PC-3 (cell line): ENCODE results near the gene AFF3. TPM values are rescaled to one million over a fixed set of nuclear protein-coding genes. Genes with fewer than 3 reads are reported as not detected.

Experiments
- ATAC-seq: fragments of 200-7000 bp; cut with Tn5 transposase; 2 replicates; pipeline ENCODE4 v1.9.1; 2020; ENCODE audit warnings: mild to moderate bottlenecking, moderate library complexity
- BruUV-seq: library from RNA; stranded (reverse); fragments of 400-500 nt; replicated peaks from 2 replicates; lab custom pipeline; 2021; lab: Mats Ljungman, UMichigan
- CTCF ChIA-PET: fragments of 300-600 bp; sonication (Branson Sonifier 250); formaldehyde crosslinking; loops from one replicate; lab custom pipeline; 2022; ENCODE audit warnings: antibody characterized with exemption; lab: Charles Lee
- POLR2A ChIA-PET: fragments of 300-600 bp; sonication (Branson Sonifier 250); formaldehyde crosslinking; loops from one replicate; lab custom pipeline; 2022; ENCODE audit warnings: antibody characterized with exemption; ENCODE audit not compliant: unreplicated experiment; lab: Charles Lee
- DNase-seq: peaks from one replicate; pipeline ENCODE4 v3.0.0-alpha.2; 2015
- H2AFZ ChIP-seq: fragments of 300-600 bp; sonication (generic); 2 replicates; pipeline ENCODE4 v1.6.0; 2016; ENCODE audit warnings: antibody characterized with exemption, low read length
- H3F3A ChIP-seq: fragments of 300-600 bp; sonication (generic); one replicate; pipeline ENCODE4 v1.6.0; 2017; ENCODE audit warnings: antibody characterized with exemption, low read length, control low read depth, mild to moderate bottlenecking; ENCODE audit not compliant: unreplicated experiment
- H3K27ac ChIP-seq: fragments of 300-600 bp; sonication (generic); 2 replicates; pipeline ENCODE4 v1.5.1; 2016; ENCODE audit warnings: mild to moderate bottlenecking, low read length
- H3K27me3 ChIP-seq: fragments of 300-600 bp; sonication (generic); 2 replicates; pipeline ENCODE4 v1.6.1; 2016; ENCODE audit warnings: low read length, mixed read lengths
- H3K36me3 ChIP-seq: fragments of 300-600 bp; sonication (generic); 2 replicates; pipeline ENCODE4 v1.6.1; 2016; ENCODE audit warnings: low read depth, mixed run types, low read length, mixed read lengths
- H3K4me1 ChIP-seq: fragments of 300-600 bp; sonication (generic); 2 replicates; pipeline ENCODE4 v1.5.1; 2016; ENCODE audit warnings: low read length; ENCODE audit not compliant: insufficient read depth
- H3K4me2 ChIP-seq: fragments of 300-600 bp; sonication (generic); 2 replicates; pipeline ENCODE4 v1.6.0; 2016; ENCODE audit warnings: low read length
- H3K4me3 ChIP-seq: fragments of 300-600 bp; sonication (generic); 2 replicates; pipeline ENCODE4 v1.5.1; 2016; ENCODE audit warnings: mild to moderate bottlenecking, low read length, mixed read lengths
- H3K79me2 ChIP-seq: fragments of 300-600 bp; sonication (generic); 2 replicates; pipeline ENCODE4 v1.6.1; 2017; ENCODE audit warnings: low read length, mixed read lengths
- H3K9ac ChIP-seq: fragments of 300-600 bp; sonication (generic); 2 replicates; pipeline ENCODE4 v1.6.0; 2016; ENCODE audit warnings: mild to moderate bottlenecking, low read length
- H3K9me2 ChIP-seq: fragments of 300-600 bp; sonication (generic); replicated peaks from 2 replicates; pipeline ENCODE4 v1.6.1; 2016; ENCODE audit warnings: mixed run types, low read length, mixed read lengths
- H3K9me3 ChIP-seq: fragments of 300-600 bp; sonication (generic); 2 replicates; pipeline ENCODE4 v1.6.1; 2016; ENCODE audit warnings: low read length, mixed read lengths
- H4K20me1 ChIP-seq: fragments of 300-600 bp; sonication (generic); 2 replicates; pipeline ENCODE4 v1.6.1; 2016; ENCODE audit warnings: low read length, mixed read lengths
- CTCF ChIP-seq: fragments of 300-600 bp; sonication (generic); conservative IDR thresholded peaks from 2 replicates; pipeline ENCODE4 v1.5.1; 2017; ENCODE audit warnings: antibody characterized with exemption, low read depth, mild to moderate bottlenecking, low read length
- EZH2 ChIP-seq: fragments of 300-600 bp; sonication (generic); IDR thresholded peaks from one replicate; pipeline ENCODE4 v1.6.1; 2017; ENCODE audit warnings: antibody characterized with exemption, mild to moderate bottlenecking, low read length; ENCODE audit not compliant: unreplicated experiment
- EZH2phosphoT487 ChIP-seq: fragments of 300-600 bp; sonication (generic); IDR thresholded peaks from 2 replicates; pipeline ENCODE4 v1.6.1; 2018; ENCODE audit warnings: mild to moderate bottlenecking, antibody characterized with exemption, low read length, borderline replicate concordance
- intact Hi-C: fragments of 100-400 bp; cut with micrococcal nuclease; formaldehyde crosslinking; loops from 2 replicates; pipeline ENCODE4 v1.9.0; 2023
- total RNA-seq: library from RNA; depleted of rRNA; stranded (reverse); fragments of >200 nt; gene quantifications from 2 replicates; pipeline ENCODE4 v1.2.3, GENCODE V29; 2014

AFF3 gene
- total RNA-seq, 1 experiment from 2014 or later, result 0.04 TPM

- CTCF ChIA-PET, result no interaction called here
- ATAC-seq, result no peak
- H3K9me2 ChIP-seq, result no peaks in the 10 kb centered on the region
- no peak overlapping the region for H2AFZ ChIP-seq
- H3K36me3 ChIP-seq, result no peaks in the 10 kb centered on the region
- DNase-seq, result no peak
- H3K9me3 ChIP-seq, result no peaks in the 10 kb centered on the region
- TF ChIP-seq CTCF (no peak), EZH2 (no peak), EZH2phosphoT487 (no peak)
- POLR2A ChIA-PET, result no interaction called here
- H3K4me1 ChIP-seq, result no peaks in the 10 kb centered on the region
- H3K27ac ChIP-seq, result no peak overlapping the region
- no peaks in the 10 kb centered on the region for H3K27me3 ChIP-seq
- H3F3A ChIP-seq, result no peaks in the 10 kb centered on the region
- H3K9ac ChIP-seq, result no peak overlapping the region
- intact Hi-C loops, result no loop called here
- no TSS peak for BruUV-seq
- no peak overlapping the region for H3K4me2 ChIP-seq
- no peak overlapping the region for H3K4me3 ChIP-seq
- no peaks in the 10 kb centered on the region for H3K79me2 ChIP-seq
- H4K20me1 ChIP-seq, result no peaks in the 10 kb centered on the region
Measured at GRCh38 chr2:100143286-100143685, 896 bp upstream of the AFF3 start.

DNA sequence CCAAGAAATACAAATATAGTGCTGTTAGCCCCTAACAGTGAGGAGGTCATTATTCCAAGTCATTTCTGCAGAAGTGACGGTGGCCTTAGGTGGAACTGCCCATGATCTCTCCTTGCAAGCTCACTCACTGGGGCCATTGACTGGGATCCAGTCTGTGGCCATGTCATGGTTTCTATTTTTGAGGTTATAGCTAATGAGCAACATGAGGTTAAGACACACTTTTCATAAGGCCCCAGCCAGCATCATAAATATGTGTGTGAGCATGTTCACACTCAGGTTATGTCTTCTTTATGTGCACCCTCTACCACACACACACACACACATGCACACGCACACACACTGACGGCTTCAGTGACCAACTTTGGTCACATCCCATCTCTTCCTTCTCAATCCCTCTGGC lies 484 bp downstream of the AFF3 start:
- H3K9me3 ChIP-seq, result no peaks in the 10 kb centered on the region
- H3K36me3 ChIP-seq, result no peaks in the 10 kb centered on the region
- no peak overlapping the region for H3K9ac ChIP-seq
- no peak for TF ChIP-seq EZH2
- no peak for TF ChIP-seq CTCF
- TF ChIP-seq EZH2phosphoT487, result no peak
- no peaks in the 10 kb centered on the region for H3K79me2 ChIP-seq
- H3K9me2 ChIP-seq, result no peaks in the 10 kb centered on the region
- POLR2A ChIA-PET, result no interaction called here
- H4K20me1 ChIP-seq, result no peaks in the 10 kb centered on the region
- no peak for ATAC-seq
- no peak overlapping the region for H3K4me3 ChIP-seq
- H2AFZ ChIP-seq, result no peak overlapping the region
- H3K27me3 ChIP-seq, result no peaks in the 10 kb centered on the region
- no peaks in the 10 kb centered on the region for H3K4me1 ChIP-seq
- no peak overlapping the region for H3K27ac ChIP-seq
- no peak for DNase-seq
- H3K4me2 ChIP-seq, result no peak overlapping the region
- H3F3A ChIP-seq, result no peaks in the 10 kb centered on the region
- intact Hi-C loops, result no loop called here
- CTCF ChIA-PET, result no interaction called here
- BruUV-seq, result no TSS peak

- no peak overlapping the region for H3K9ac ChIP-seq
- H2AFZ ChIP-seq, result no peak overlapping the region
- H3K4me2 ChIP-seq, result no peak overlapping the region
- H3K9me2 ChIP-seq, result no peaks in the 10 kb centered on the region
- no TSS peak for BruUV-seq
- H3K27ac ChIP-seq, result no peak overlapping the region
- H3K27me3 ChIP-seq, result no peaks in the 10 kb centered on the region
- no peak for ATAC-seq
- CTCF ChIA-PET, result no interaction called here
- no peak for DNase-seq
- TF ChIP-seq CTCF, result no peak
- no peak for TF ChIP-seq EZH2
- TF ChIP-seq EZH2phosphoT487, result no peak
- no peak overlapping the region for H3K4me3 ChIP-seq
- H3K4me1 ChIP-seq, result no peaks in the 10 kb centered on the region
- intact Hi-C loops, result no loop called here
- H3K36me3 ChIP-seq, result no peaks in the 10 kb centered on the region
- no peaks in the 10 kb centered on the region for H4K20me1 ChIP-seq
- POLR2A ChIA-PET, result no interaction called here
- H3K9me3 ChIP-seq, result no peaks in the 10 kb centered on the region
- H3K79me2 ChIP-seq, result no peaks in the 10 kb centered on the region
- H3F3A ChIP-seq, result no peaks in the 10 kb centered on the region
Measured at GRCh38 chr2:100140582-100140981, 1.8 kb downstream of the AFF3 start.
